Measurements from ENCODE around the gene PON3. TPM values are rescaled to one million over a fixed set of nuclear protein-coding genes. Genes with fewer than 3 reads are reported as not detected.

PON3 gene
- total RNA-seq (2021; fragmentation: NEBNext Ultra II Directional; extraction: Animal tissue kit (Norgen Biotek cat#: 25700)), result not detected in 2 replicates
- not detected in 2 replicates for polyA plus RNA-seq (2011; rRNA removed)
- polyA plus RNA-seq (2011; cell fraction: cytosol; rRNA removed), result not detected
- polyA plus RNA-seq (2011; cell fraction: nucleus; rRNA removed), result 0.10 TPM
- not detected in 4 replicates for polyA plus RNA-seq (2012, experiment 1 of 2)
- not detected for polyA plus RNA-seq (2012, experiment 2 of 2)
- 0.06 TPM for polyA plus RNA-seq (2013, experiment 1 of 2)
- 0.17 TPM for polyA plus RNA-seq (2013, experiment 2 of 2)
- polyA minus RNA-seq (2011; rRNA and poly(A)+ RNA removed), result not detected in 2 replicates
- polyA minus RNA-seq (2011; cell fraction: cytosol; rRNA and poly(A)+ RNA removed), result not detected
- not detected for polyA minus RNA-seq (2011; cell fraction: nucleus; rRNA and poly(A)+ RNA removed)
- long read RNA-seq, experiment 1, result 0 reads
- long read RNA-seq, experiment 2, result 0 reads

GRCh38 chr7:95396136-95397032, at the start of gene PON3:
Gene PON3 (minus strand): TSS chr7:95396375. CDS start chr7:95396350, 25 bp downstream.
- H2BK12ac ChIP-seq (ENCODE audit: low read depth, low read length), result no peak within 1 kb of the TSS
- H3K27me3 ChIP-seq (replicated peaks in 1 of 4; ENCODE audit: control insufficient read depth in 3 of 4, extremely low read depth in 1 of 4, insufficient read depth in 3 of 4, low read length in 3 of 4), result no peaks in the 10 kb centered on the region
- no peaks in the 10 kb centered on the region for H4K20me1 ChIP-seq (replicated peaks in 1 of 2; ENCODE audit: control insufficient read depth in 1 of 2, insufficient read depth in 2 of 2, low read length in 2 of 2)
- H4K91ac ChIP-seq (replicated peaks; ENCODE audit: insufficient read length, low read length), result no peak within 1 kb of the TSS
- no peak within 1 kb of the TSS; a peak in 1 of 7 replicates for H3K9ac ChIP-seq (replicated peaks in 1 of 4; ENCODE audit: extremely low read depth in 1 of 4, low read depth in 3 of 4, low read length in 3 of 4)
- H3K9me3 ChIP-seq (ENCODE audit: insufficient read depth in 2 of 2, low read depth in 1 of 2, low read length in 1 of 2), result no peaks in the 10 kb centered on the region
- POLR2A ChIA-PET (ENCODE audit: partially characterized antibody), result interaction anchor here (1.3 kb wide), 1 partner anchor 38 kb away, joined by 4 read pairs; the partner anchor contains the start of gene PON2
- H3K56ac ChIP-seq (replicated peaks; ENCODE audit: insufficient read length, low read depth, low read length), result no peak within 1 kb of the TSS
- no peak within 1 kb of the TSS for H2BK20ac ChIP-seq (ENCODE audit: low read length)
- H3K23ac ChIP-seq (ENCODE audit: insufficient read length), result no peak within 1 kb of the TSS
- no peak within 1 kb of the TSS; the same call in none of the 2 replicates for H2BK15ac ChIP-seq (ENCODE audit: low read length)
- no peaks in the 10 kb centered on the region; a peak in 1 of 7 replicates for H3K4me1 ChIP-seq (replicated peaks in 1 of 4; ENCODE audit: control insufficient read depth in 3 of 4, insufficient read depth in 4 of 4, low read length in 3 of 4)
- WGBS, 2 experiments (ENCODE audit: extremely low coverage in 1 of 2, insufficient coverage in 1 of 2, insufficient read length in 1 of 2, insufficient replicate concordance in 2 of 2, low coverage in 1 of 2, low lambda C conversion rate in 2 of 2, missing lambda C conversion rate in 1 of 2), result 85% methylated on average over 37 of the region's 68 CpGs; no CpG with 5 or more reads in 1 of the 2 experiments
- H2AFZ ChIP-seq (ENCODE audit: low read length), result peak within 1 kb of the TSS; percentile 60; the same call in 1 of the 2 replicates
- H2BK5ac ChIP-seq (ENCODE audit: low read depth, low read length), result no peak within 1 kb of the TSS
- H4K8ac ChIP-seq (ENCODE audit: extremely low read depth, insufficient read depth, low read length), result peak within 1 kb of the TSS; percentile 88
- no peaks in the 10 kb centered on the region for H3K36me3 ChIP-seq (ENCODE audit: control insufficient read depth in 2 of 4, insufficient read depth in 4 of 4, low read length in 3 of 4)
- no peak within 1 kb of the TSS for H3K4ac ChIP-seq (replicated peaks; ENCODE audit: insufficient read length, low read depth, low read length)
- peak in 1 of 2 experiments; percentile 56 for DNase-seq (ENCODE audit: low read depth in 1 of 2, low spot score in 2 of 2)
- H3K79me1 ChIP-seq (ENCODE audit: low read depth, low read length), result no peaks in the 10 kb centered on the region
- no peak within 1 kb of the TSS for H2BK120ac ChIP-seq (replicated peaks; ENCODE audit: low read depth, low read length)
- H3K4me3 ChIP-seq (ENCODE audit: extremely low read depth in 1 of 4, insufficient read depth in 2 of 4, low read depth in 3 of 4, low read length in 4 of 4), result peak within 1 kb of the TSS in 1 of 4 experiments; percentile 22; a peak in 1 of 8 replicates
- H3K79me2 ChIP-seq (ENCODE audit: control insufficient read depth in 1 of 2, insufficient read depth in 2 of 2, low read length in 2 of 2), result no peaks in the 10 kb centered on the region
- no peaks in the 10 kb centered on the region for H3K23me2 ChIP-seq (ENCODE audit: low read depth, low read length)
- no peak within 1 kb of the TSS for H2AK5ac ChIP-seq (ENCODE audit: low read depth, low read length)
- H3K18ac ChIP-seq (ENCODE audit: extremely low read depth, low read length), result no peak within 1 kb of the TSS
- peak within 1 kb of the TSS in 1 of 2 experiments; percentile 64; a peak in 1 of 4 replicates for H3K4me2 ChIP-seq (ENCODE audit: insufficient read depth in 1 of 2, low read depth in 2 of 2, low read length in 2 of 2)
- H3K27ac ChIP-seq (ENCODE audit: low read depth, low read length), result no peak within 1 kb of the TSS
- CTCF ChIA-PET (ENCODE audit: partially characterized antibody), result interaction anchor here (0.6 to 3.0 kb wide), 21 partner anchors 9 to 120 kb away, joined by 3 to 16 read pairs (median 3); no protein-coding TSS in a partner anchor
- FAIRE-seq, result no peak
- no peak within 1 kb of the TSS for H4K5ac ChIP-seq (ENCODE audit: insufficient read length, low read depth, low read length)
- no peak within 1 kb of the TSS for H3K14ac ChIP-seq (ENCODE audit: insufficient read length)
- no peak for TF ChIP-seq RXRA (IDR thresholded peaks at IDR 0.05; ENCODE audit: insufficient read depth, low read depth, low read length)
- no peak for TF ChIP-seq CREB1 (IDR thresholded peaks at IDR 0.05)
- peak; percentile 35 to 58 (median 55) for TF ChIP-seq CTCF (IDR thresholded peaks at IDR 0.05; ENCODE audit: control extremely low read depth in 1 of 3, insufficient read depth in 1 of 3, low read depth in 1 of 3, low read length in 3 of 3)
- TF ChIP-seq JUN (IDR thresholded peaks at IDR 0.05; ENCODE audit: low read depth, low read length), result no peak
- TF ChIP-seq CEBPB (IDR thresholded peaks at IDR 0.05; ENCODE audit: low read depth, low read length), result no peak
- peak; percentile 19 to 41; a peak in 3 of 4 replicates for TF ChIP-seq RAD21 (IDR thresholded peaks at IDR 0.05 in 1 of 2, conservative IDR thresholded peaks at IDR 0.05 in 1 of 2; ENCODE audit: low read depth in 2 of 2, low read length in 2 of 2)
